Keratinocyte (primary cell): ENCODE measurements around the gene TRPV5.

Experiments used
- EZH2 ChIP-seq: IDR thresholded peaks from one replicate; pipeline ENCODE4 v1.6.1; 2012; ENCODE audit warnings: inconsistent platforms, mild to moderate bottlenecking, low read length, moderate library complexity
- TF ChIP-seq, protein P1 (sequence below), 3 experiments: IDR thresholded peaks in 1 of 3; conservative IDR thresholded peaks in 1 of 3; optimal IDR thresholded peaks in 1 of 3; 2 replicates in 2 of 3; 3 replicates in 1 of 3; pipeline versions ENCODE3 to v1.5.1; 2011; ENCODE audit warnings: low read length in 3 of 3, mild to moderate bottlenecking in 3 of 3, moderate library complexity in 2 of 3, control low read depth in 1 of 3, inconsistent platforms in 1 of 3; ENCODE audit not compliant: insufficient read depth in 2 of 3; ENCODE audit errors: extremely low read depth in 1 of 3

DNA sequence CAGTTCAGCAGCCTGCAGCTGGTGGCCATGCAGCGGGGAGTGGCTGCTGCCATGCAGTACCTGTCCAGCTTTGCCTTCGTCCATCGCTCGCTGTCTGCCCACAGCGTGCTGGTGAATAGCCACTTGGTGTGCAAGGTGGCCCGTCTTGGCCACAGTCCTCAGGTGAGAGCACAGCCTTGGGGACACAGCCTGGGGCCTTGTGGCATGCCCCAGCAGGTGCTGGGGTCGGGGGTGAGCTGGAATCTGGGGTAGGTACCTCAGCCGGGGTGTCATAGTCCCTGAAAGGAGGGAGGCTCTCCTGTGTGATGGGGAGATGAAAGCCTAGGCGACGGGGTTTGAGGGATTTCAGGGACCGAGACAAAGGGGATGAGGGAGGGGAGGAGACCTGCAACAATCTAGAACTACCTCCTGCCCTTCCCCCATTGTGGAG is 64.5 kb downstream of the TRPV5 start:
- TF ChIP-seq, protein P1, sequence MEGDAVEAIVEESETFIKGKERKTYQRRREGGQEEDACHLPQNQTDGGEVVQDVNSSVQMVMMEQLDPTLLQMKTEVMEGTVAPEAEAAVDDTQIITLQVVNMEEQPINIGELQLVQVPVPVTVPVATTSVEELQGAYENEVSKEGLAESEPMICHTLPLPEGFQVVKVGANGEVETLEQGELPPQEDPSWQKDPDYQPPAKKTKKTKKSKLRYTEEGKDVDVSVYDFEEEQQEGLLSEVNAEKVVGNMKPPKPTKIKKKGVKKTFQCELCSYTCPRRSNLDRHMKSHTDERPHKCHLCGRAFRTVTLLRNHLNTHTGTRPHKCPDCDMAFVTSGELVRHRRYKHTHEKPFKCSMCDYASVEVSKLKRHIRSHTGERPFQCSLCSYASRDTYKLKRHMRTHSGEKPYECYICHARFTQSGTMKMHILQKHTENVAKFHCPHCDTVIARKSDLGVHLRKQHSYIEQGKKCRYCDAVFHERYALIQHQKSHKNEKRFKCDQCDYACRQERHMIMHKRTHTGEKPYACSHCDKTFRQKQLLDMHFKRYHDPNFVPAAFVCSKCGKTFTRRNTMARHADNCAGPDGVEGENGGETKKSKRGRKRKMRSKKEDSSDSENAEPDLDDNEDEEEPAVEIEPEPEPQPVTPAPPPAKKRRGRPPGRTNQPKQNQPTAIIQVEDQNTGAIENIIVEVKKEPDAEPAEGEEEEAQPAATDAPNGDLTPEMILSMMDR (optimal IDR thresholded peaks at IDR 0.05 in 1 of 3, IDR thresholded peaks at IDR 0.05 in 1 of 3, conservative IDR thresholded peaks at IDR 0.05 in 1 of 3; ENCODE audit: extremely low read depth in 1 of 3, insufficient read depth in 2 of 3, low read length in 3 of 3): no peak
- no peak for TF ChIP-seq EZH2
